Colonic mucosa (tissue), 4 donors: ENCODE results near the gene CHD2. TPM values are rescaled to one million over a fixed set of nuclear protein-coding genes. Genes with fewer than 3 reads are reported as not detected.

ENCODE experiments used
- DNase-seq: peaks from one replicate; pipeline ENCODE4 v3.0.0-alpha.2; 2020
- H3K27ac ChIP-seq: fragments of 200-600 bp; one replicate; pipeline ENCODE4 v1.8.0; 2021
- H3K27me3 ChIP-seq: fragments of 200-600 bp; one replicate; pipeline ENCODE4 v1.8.0; 2021
- H3K36me3 ChIP-seq: fragments of 200-600 bp; one replicate; pipeline ENCODE4 v1.8.0; 2021
- H3K4me1 ChIP-seq: fragments of 200-600 bp; one replicate; pipeline ENCODE4 v1.8.0; 2021; ENCODE audit warnings: mild to moderate bottlenecking
- H3K4me3 ChIP-seq: fragments of 200-600 bp; one replicate; pipeline ENCODE4 v1.8.0; 2021
- H3K9ac ChIP-seq, 2 donors: one replicate each; pipeline ENCODE4 v1.7.0; 2013; ENCODE audit warnings: control low read depth in 2 of 2, low read depth in 2 of 2, low read length in 2 of 2
- H3K9me3 ChIP-seq: fragments of 200-600 bp; one replicate; pipeline ENCODE4 v1.8.0; 2021
- intact Hi-C: fragments of 100-400 bp; cut with DNase I; formaldehyde crosslinking; loops from one replicate; pipeline ENCODE4 v1.14.1; 2022
- total RNA-seq, 2 donors: library from RNA; stranded (reverse); fragmentation: NEBNext Ultra II Directional in 1 of 2; extraction: Animal tissue kit (Norgen Biotek cat#: 25700) in 1 of 2; gene quantifications; one replicate each; pipeline ENCODE4 v1.2.1, GENCODE V29; 2021
- TF ChIP-seq, protein P1 (sequence below): fragments of 200-600 bp; IDR thresholded peaks from one replicate; pipeline ENCODE4 v1.8.0; 2022; ENCODE audit warnings: antibody characterized with exemption, mild to moderate bottlenecking
- donor health status: healthy.
- donor health status: DM: no; HTN: no; CAD: no.
- donor health status: DM: no; HTN: no; CAD: no.

CHD2 gene
- total RNA-seq, 2 donors from 2014 or later = 87.5 to 121 TPM

DNA sequence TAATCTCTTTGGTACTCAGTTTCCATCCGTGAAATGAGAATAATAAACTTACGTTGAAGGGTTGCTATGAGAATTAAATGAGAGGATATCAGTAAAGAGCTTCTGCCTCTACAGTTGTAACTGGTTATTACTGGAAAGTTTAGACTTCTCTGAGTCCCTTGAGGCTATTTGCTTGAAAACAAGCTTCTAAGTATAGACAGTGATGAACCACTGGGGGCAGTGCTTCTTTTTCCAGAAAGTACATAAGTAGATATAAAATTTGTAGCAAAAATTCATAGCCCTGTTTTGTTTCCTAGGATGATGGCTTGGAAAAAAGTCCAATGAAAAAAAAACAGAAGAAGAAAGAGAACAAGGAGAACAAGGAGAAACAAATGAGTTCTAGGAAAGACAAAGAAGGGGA lies 101.8 kb downstream of the CHD2 start:
- peaks cover 54% of the 10 kb centered on the region for H3K36me3 ChIP-seq
- intact Hi-C loops = no loop called here

GRCh38 chr15:93005133-93005532 lies 105.0 kb downstream of the CHD2 start:
- intact Hi-C loops = no loop called here
- H3K36me3 ChIP-seq = peaks cover 48% of the 10 kb centered on the region
- TF ChIP-seq, protein P1, sequence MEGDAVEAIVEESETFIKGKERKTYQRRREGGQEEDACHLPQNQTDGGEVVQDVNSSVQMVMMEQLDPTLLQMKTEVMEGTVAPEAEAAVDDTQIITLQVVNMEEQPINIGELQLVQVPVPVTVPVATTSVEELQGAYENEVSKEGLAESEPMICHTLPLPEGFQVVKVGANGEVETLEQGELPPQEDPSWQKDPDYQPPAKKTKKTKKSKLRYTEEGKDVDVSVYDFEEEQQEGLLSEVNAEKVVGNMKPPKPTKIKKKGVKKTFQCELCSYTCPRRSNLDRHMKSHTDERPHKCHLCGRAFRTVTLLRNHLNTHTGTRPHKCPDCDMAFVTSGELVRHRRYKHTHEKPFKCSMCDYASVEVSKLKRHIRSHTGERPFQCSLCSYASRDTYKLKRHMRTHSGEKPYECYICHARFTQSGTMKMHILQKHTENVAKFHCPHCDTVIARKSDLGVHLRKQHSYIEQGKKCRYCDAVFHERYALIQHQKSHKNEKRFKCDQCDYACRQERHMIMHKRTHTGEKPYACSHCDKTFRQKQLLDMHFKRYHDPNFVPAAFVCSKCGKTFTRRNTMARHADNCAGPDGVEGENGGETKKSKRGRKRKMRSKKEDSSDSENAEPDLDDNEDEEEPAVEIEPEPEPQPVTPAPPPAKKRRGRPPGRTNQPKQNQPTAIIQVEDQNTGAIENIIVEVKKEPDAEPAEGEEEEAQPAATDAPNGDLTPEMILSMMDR = no peak
- no peak overlapping the region for H3K27ac ChIP-seq
- no peak for DNase-seq
- no peaks in the 10 kb centered on the region for H3K9me3 ChIP-seq
- H3K4me1 ChIP-seq = no peaks in the 10 kb centered on the region
- H3K4me3 ChIP-seq = no peak overlapping the region
- H3K9ac ChIP-seq = no peak overlapping the region
- H3K27me3 ChIP-seq = no peaks in the 10 kb centered on the region

More for the DNA sequence above, 101.8 kb downstream of the CHD2 start:
- Histone ChIP-seq H3K27ac (no peak overlapping the region), H3K9ac (no peak overlapping the region), H3K9me3 (no peaks in the 10 kb centered on the region), H3K27me3 (no peaks in the 10 kb centered on the region), H3K4me1 (no peaks in the 10 kb centered on the region), H3K4me3 (no peak overlapping the region)
- no peak for DNase-seq
- TF ChIP-seq, protein P1 = no peak

- TF ChIP-seq, protein P1 = no peak
- Histone ChIP-seq H3K36me3 (peaks cover 48% of the 10 kb centered on the region), H3K9ac (no peak overlapping the region), H3K4me3 (no peak overlapping the region), H3K9me3 (no peaks in the 10 kb centered on the region), H3K4me1 (no peaks in the 10 kb centered on the region), H3K27ac (no peak overlapping the region), H3K27me3 (no peaks in the 10 kb centered on the region)
- no peak for DNase-seq
- intact Hi-C loops = no loop called here
Observed at GRCh38 chr15:93007994-93008393, 107.9 kb downstream of the CHD2 start.

GRCh38 chr15:93012786-93013185 lies 112.7 kb downstream of the CHD2 start:
- H3K27me3 ChIP-seq = no peaks in the 10 kb centered on the region
- no peak overlapping the region for H3K27ac ChIP-seq
- H3K36me3 ChIP-seq = peaks cover 53% of the 10 kb centered on the region
- no peaks in the 10 kb centered on the region for H3K4me1 ChIP-seq
- TF ChIP-seq, protein P1 = no peak
- no peak overlapping the region for H3K9ac ChIP-seq
- intact Hi-C loops = no loop called here
- DNase-seq = no peak
- no peaks in the 10 kb centered on the region for H3K9me3 ChIP-seq
- no peak overlapping the region for H3K4me3 ChIP-seq

DNA sequence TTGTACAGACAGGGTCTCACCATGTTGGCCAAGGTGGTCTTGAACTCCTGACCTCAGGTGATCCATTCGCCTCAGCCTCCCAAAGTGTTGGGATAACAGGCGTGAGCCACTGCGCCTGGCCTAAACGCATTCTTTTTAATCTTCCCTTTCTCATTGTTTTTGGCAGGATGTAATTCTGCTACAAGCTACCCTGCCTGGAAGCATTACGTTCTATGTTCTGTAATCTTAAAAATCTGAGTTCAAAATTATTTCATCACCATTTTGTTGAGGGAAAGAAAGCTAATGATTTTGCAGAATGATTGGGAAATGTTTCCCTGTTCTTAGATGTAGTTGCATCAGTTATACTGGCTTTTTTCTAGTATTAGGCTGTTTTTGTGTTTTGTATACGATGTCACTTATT lies 117.4 kb downstream of the CHD2 start:
- intact Hi-C loops = no loop called here
- TF ChIP-seq, protein P1 = no peak
- Histone ChIP-seq H3K9me3 (no peaks in the 10 kb centered on the region), H3K4me3 (no peak overlapping the region), H3K27ac (no peak overlapping the region), H3K9ac (no peak overlapping the region), H3K36me3 (peaks cover 54% of the 10 kb centered on the region), H3K27me3 (no peaks in the 10 kb centered on the region), H3K4me1 (no peaks in the 10 kb centered on the region)
- no peak for DNase-seq

DNA sequence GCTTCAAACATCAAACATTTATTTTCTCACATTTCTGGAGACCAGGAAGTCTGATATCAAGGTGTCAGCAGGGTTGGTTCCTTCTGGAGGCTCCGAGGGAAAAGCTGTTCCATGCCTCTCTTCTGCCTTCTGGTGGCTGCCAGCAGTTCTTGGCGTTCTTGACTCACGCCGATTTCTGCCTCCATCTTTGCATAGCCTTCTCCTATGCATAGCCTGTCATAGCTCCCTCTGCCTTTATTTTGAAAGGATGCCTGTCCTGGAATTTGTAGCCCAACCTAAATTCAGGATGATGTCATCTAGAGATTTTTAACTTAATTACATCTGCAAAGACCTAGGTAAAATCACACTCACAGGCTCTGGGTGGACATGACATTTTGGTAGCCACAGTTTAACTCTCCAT lies 118.5 kb downstream of the CHD2 start:
- H3K4me3 ChIP-seq = no peak overlapping the region
- no peaks in the 10 kb centered on the region for H3K9me3 ChIP-seq
- H3K36me3 ChIP-seq = peaks cover 45% of the 10 kb centered on the region
- intact Hi-C loops = no loop called here
- H3K4me1 ChIP-seq = no peaks in the 10 kb centered on the region
- TF ChIP-seq, protein P1 = no peak
- DNase-seq = no peak
- no peak overlapping the region for H3K27ac ChIP-seq
- no peaks in the 10 kb centered on the region for H3K27me3 ChIP-seq
- no peak overlapping the region for H3K9ac ChIP-seq
